GM12878 (cell line): ENCODE results near the gene COL18A1.

Experiments used
- CTCF ChIP-seq, 3 experiments: IDR thresholded peaks in 2 of 3; conservative IDR thresholded peaks in 1 of 3; 2 replicates each; pipeline ENCODE4 v1.5.1; 2011; ENCODE audit warnings: low read depth in 3 of 3, low read length in 3 of 3, mild to moderate bottlenecking in 3 of 3, control low read depth in 2 of 3, moderate library complexity in 2 of 3, inconsistent platforms in 1 of 3, mixed read lengths in 1 of 3; ENCODE audit not compliant: control insufficient read depth in 2 of 3, insufficient read depth in 1 of 3; ENCODE audit errors: extremely low read depth in 1 of 3
- EP300 ChIP-seq, 2 experiments: fragments of 150-350 bp in 1 of 2; IDR thresholded peaks; 2 replicates each; pipeline ENCODE4 v1.6.1; 2011 to 2012; ENCODE audit warnings: low read depth in 2 of 2, low read length in 2 of 2, borderline replicate concordance in 1 of 2, improper control_type of control experiment in 1 of 2, inconsistent platforms in 1 of 2; ENCODE audit not compliant: control insufficient read depth in 1 of 2
- HDAC6 ChIP-seq: fragments of 200-600 bp; sonication (generic); IDR thresholded peaks from one replicate; pipeline ENCODE4 v1.8.0; 2017; ENCODE audit warnings: antibody characterized with exemption; ENCODE audit not compliant: unreplicated experiment
- KDM1A ChIP-seq: fragments of 200-600 bp; sonication (generic); IDR thresholded peaks from 2 replicates; pipeline ENCODE4 v1.6.1; 2016; ENCODE audit warnings: borderline replicate concordance
- PML ChIP-seq: IDR thresholded peaks from 2 replicates; pipeline ENCODE4 v1.6.1; 2012; ENCODE audit warnings: low read length, inconsistent platforms
- POLR2A ChIP-seq: IDR thresholded peaks from 2 replicates; pipeline ENCODE4 v1.6.1; 2011; ENCODE audit warnings: low read depth, mild to moderate bottlenecking, low read length
- USF2 ChIP-seq: IDR thresholded peaks from 2 replicates; pipeline ENCODE4 v1.6.1; 2011; ENCODE audit warnings: low read depth, low read length, improper control_type of control experiment, borderline replicate concordance

- no peak for TF ChIP-seq CTCF (IDR thresholded peaks at IDR 0.05 in 2 of 3, conservative IDR thresholded peaks at IDR 0.05 in 1 of 3; ENCODE audit: control insufficient read depth in 2 of 3, extremely low read depth in 1 of 3, insufficient read depth in 1 of 3, low read depth in 3 of 3, low read length in 3 of 3)
- TF ChIP-seq USF2 = no peak
- TF ChIP-seq HDAC6 = no peak
- TF ChIP-seq KDM1A = no peak
- TF ChIP-seq PML = no peak
- TF ChIP-seq EP300 (IDR thresholded peaks at IDR 0.05; ENCODE audit: borderline replicate concordance in 1 of 2, control insufficient read depth in 1 of 2, low read depth in 2 of 2, low read length in 2 of 2) = no peak
- no peak for TF ChIP-seq POLR2A
These were observed 18.4 kb downstream of the COL18A1 start for GRCh38 chr21:45423201-45423955.
